Neuron (in vitro differentiated cells): ENCODE data around the gene CEBPB.

Source experiments
- H2AFZ ChIP-seq: one replicate; pipeline ENCODE4 v1.6.1; 2013; ENCODE audit warnings: low read depth, mild to moderate bottlenecking, inconsistent platforms, low read length, moderate library complexity
- H3K27me3 ChIP-seq: one replicate; pipeline ENCODE4 v1.6.1; 2013; ENCODE audit warnings: low read length; ENCODE audit not compliant: insufficient read depth
- H3K36me3 ChIP-seq: one replicate; pipeline ENCODE4 v1.6.1; 2013; ENCODE audit warnings: low read length; ENCODE audit not compliant: insufficient read depth
- H3K4me1 ChIP-seq: one replicate; pipeline ENCODE4 v1.6.1; 2013; ENCODE audit warnings: low read length; ENCODE audit not compliant: insufficient read depth
- H3K4me3 ChIP-seq: 2 replicates; pipeline ENCODE4 v1.5.1; 2013; ENCODE audit warnings: mild to moderate bottlenecking, low read length, moderate library complexity
- H3K9me3 ChIP-seq: one replicate; pipeline ENCODE4 v1.6.1; 2013; ENCODE audit warnings: low read length

Gene CEBPB

GRCh38 chr20:50242178-50242514 lies 51.5 kb downstream of the CEBPB start:
- Histone ChIP-seq H3K36me3 (no peaks in the 10 kb centered on the region), H3K9me3 (no peaks in the 10 kb centered on the region), H2AFZ (no peak overlapping the region), H3K4me1 (no peaks in the 10 kb centered on the region), H3K27me3 (no peaks in the 10 kb centered on the region), H3K4me3 (no peak overlapping the region)
